GM19043 (cell line): ENCODE measurements around the gene ATPAF2.

ENCODE experiments used
- ATAC-seq: cut with Tn5 transposase; IDR thresholded peaks from one replicate; pipeline ENCODE4 v1.9.1; 2021; ENCODE audit warnings: low read depth; ENCODE audit not compliant: unreplicated experiment

Gene ATPAF2

GRCh38 chr17:18038861-18039534 lies at the start of gene ATPAF2, which contains the start of gene GID4:
Gene ATPAF2 (minus strand): TSS chr17:18039168. CDS start chr17:18039013, 155 bp downstream.
Gene GID4 (plus strand): TSS chr17:18039408. CDS start chr17:18039465, 57 bp downstream.
- ATAC-seq = peak; percentile 80

- peak; percentile 68 for ATAC-seq
Measured at GRCh38 chr17:18087610-18088491, 48.9 kb upstream of the ATPAF2 start, which contains the start of gene DRG2. Gene DRG2 (plus strand): TSS chr17:18087948. CDS start chr17:18088024, 76 bp downstream.

GRCh38 chr17:18084256-18084655 lies 45.3 kb upstream of the ATPAF2 start:
- ATAC-seq = no peak

- ATAC-seq = no peak
Measured at GRCh38 chr17:18079543-18079942, 40.6 kb upstream of the ATPAF2 start.

GRCh38 chr17:18076936-18077335 lies 38.0 kb upstream of the ATPAF2 start:
- no peak for ATAC-seq

GRCh38 chr17:18074566-18075272 lies 35.8 kb upstream of the ATPAF2 start:
- ATAC-seq = no peak

- no peak for ATAC-seq
Measured at GRCh38 chr17:18071751-18072150, 32.8 kb upstream of the ATPAF2 start.

GRCh38 chr17:18070861-18071340 lies 31.9 kb upstream of the ATPAF2 start:
- ATAC-seq = no peak

GRCh38 chr17:18069101-18069500 lies 30.1 kb upstream of the ATPAF2 start:
- ATAC-seq = no peak

- no peak for ATAC-seq
Measured at GRCh38 chr17:18066866-18067265, 27.9 kb upstream of the ATPAF2 start.

- ATAC-seq = no peak
Measured at GRCh38 chr17:18065546-18065945, 26.6 kb upstream of the ATPAF2 start.

- ATAC-seq = no peak
Measured at GRCh38 chr17:18064053-18064452, 25.1 kb upstream of the ATPAF2 start.

- ATAC-seq = no peak
Measured at GRCh38 chr17:18059283-18059682, 20.3 kb upstream of the ATPAF2 start.

GRCh38 chr17:18056214-18056613 lies 17.2 kb upstream of the ATPAF2 start:
- no peak for ATAC-seq

- ATAC-seq = no peak
Measured at GRCh38 chr17:18055597-18055996, 16.6 kb upstream of the ATPAF2 start.

GRCh38 chr17:18045691-18046350 lies 6.9 kb upstream of the ATPAF2 start:
- ATAC-seq = no peak

- ATAC-seq = no peak
Measured at GRCh38 chr17:18044609-18045008, 5.6 kb upstream of the ATPAF2 start.

GRCh38 chr17:18043491-18043890 lies 4.5 kb upstream of the ATPAF2 start:
- no peak for ATAC-seq

GRCh38 chr17:18042983-18043382 lies 4.0 kb upstream of the ATPAF2 start:
- ATAC-seq = no peak

GRCh38 chr17:18041776-18042175 lies 2.8 kb upstream of the ATPAF2 start:
- no peak for ATAC-seq
